Keratinocyte (primary cell): Measurements from ENCODE around the gene ZNF142.

Experiments used
- CTCF ChIP-seq, 3 experiments: IDR thresholded peaks in 1 of 3; conservative IDR thresholded peaks in 1 of 3; optimal IDR thresholded peaks in 1 of 3; 2 replicates in 2 of 3; 3 replicates in 1 of 3; pipeline versions ENCODE3 to v1.5.1; 2011; ENCODE audit warnings: low read length in 3 of 3, mild to moderate bottlenecking in 3 of 3, moderate library complexity in 2 of 3, control low read depth in 1 of 3, inconsistent platforms in 1 of 3; ENCODE audit not compliant: insufficient read depth in 2 of 3; ENCODE audit errors: extremely low read depth in 1 of 3
- EZH2 ChIP-seq: IDR thresholded peaks from one replicate; pipeline ENCODE4 v1.6.1; 2012; ENCODE audit warnings: inconsistent platforms, mild to moderate bottlenecking, low read length, moderate library complexity

GRCh38 chr2:218698885-218699284 lies 39.5 kb upstream of the ZNF142 start:
- TF ChIP-seq CTCF (optimal IDR thresholded peaks at IDR 0.05 in 1 of 3, IDR thresholded peaks at IDR 0.05 in 1 of 3, conservative IDR thresholded peaks at IDR 0.05 in 1 of 3; ENCODE audit: extremely low read depth in 1 of 3, insufficient read depth in 2 of 3, low read length in 3 of 3) (no peak), EZH2 (no peak)
